Panc1 (cell line): Measurements from ENCODE around the gene TMEM132C.

Experiments used
- POLR2AphosphoS5 ChIP-seq: IDR thresholded peaks from 2 replicates; pipeline ENCODE4 v1.6.1; 2012; ENCODE audit warnings: mild to moderate bottlenecking, low read depth, low read length, moderate library complexity
- TF ChIP-seq, protein P1 (sequence below): fragments of 450-650 bp; IDR thresholded peaks from 2 replicates; pipeline ENCODE4 v1.5.1; 2017; ENCODE audit warnings: mild to moderate bottlenecking

DNA sequence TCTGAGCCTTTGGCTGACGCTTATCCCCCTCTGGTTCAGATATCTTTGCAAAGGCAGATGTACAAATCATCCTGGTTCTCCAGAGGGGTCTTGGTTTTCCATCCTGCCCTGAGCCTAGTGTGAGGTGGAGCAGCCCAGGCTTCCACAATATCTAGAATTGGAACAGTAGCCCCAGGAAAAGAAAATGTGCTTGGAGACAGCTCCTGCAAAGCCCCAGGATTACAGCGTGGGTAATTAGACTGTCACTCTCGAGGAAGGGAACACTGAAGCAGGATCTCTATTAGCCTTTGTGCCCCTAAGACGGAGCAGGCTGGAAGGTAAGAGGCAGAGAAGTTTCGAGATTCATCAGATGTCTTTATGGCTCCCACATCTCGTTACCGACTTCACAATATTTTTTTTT is 59.4 kb downstream of the TMEM132C start:
- TF ChIP-seq, protein P1, sequence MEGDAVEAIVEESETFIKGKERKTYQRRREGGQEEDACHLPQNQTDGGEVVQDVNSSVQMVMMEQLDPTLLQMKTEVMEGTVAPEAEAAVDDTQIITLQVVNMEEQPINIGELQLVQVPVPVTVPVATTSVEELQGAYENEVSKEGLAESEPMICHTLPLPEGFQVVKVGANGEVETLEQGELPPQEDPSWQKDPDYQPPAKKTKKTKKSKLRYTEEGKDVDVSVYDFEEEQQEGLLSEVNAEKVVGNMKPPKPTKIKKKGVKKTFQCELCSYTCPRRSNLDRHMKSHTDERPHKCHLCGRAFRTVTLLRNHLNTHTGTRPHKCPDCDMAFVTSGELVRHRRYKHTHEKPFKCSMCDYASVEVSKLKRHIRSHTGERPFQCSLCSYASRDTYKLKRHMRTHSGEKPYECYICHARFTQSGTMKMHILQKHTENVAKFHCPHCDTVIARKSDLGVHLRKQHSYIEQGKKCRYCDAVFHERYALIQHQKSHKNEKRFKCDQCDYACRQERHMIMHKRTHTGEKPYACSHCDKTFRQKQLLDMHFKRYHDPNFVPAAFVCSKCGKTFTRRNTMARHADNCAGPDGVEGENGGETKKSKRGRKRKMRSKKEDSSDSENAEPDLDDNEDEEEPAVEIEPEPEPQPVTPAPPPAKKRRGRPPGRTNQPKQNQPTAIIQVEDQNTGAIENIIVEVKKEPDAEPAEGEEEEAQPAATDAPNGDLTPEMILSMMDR = no peak
- no peak for TF ChIP-seq POLR2AphosphoS5
